ENCODE measurements around the gene SUMF1.

DNA sequence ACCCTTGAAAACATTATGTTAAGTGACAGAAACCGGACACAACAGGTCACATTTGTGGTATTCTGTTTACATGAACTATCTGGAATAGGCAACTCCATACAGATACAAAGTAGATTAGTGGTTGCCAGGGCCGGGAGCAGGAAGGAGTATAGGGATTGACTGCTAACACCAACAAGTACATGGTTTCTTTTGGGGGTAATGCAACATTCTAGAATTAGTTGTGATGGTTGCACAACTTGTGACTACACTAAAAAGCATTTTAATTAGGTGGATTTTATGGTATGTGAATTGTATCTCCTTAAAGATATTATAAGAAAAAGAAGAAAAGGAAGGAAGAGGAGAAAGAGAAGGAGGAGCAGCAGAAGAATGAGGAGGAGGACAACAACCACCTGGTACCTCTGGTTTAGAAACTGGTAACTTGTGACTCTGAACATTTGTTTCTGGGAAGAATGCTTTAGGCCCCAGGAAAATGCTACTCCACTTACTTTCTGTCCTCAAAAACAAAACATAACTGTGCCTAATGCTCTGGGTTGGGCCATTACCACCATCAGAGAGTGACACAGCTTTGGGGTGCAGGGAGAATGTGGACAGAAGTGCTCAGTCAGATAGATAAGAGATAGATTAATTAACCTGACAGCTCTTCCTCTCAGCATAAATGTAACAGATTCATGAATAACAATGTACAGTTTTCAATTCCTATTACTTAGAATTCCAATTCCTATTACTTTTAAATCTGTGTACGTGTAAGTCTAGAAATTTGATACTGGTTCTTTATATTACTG is 143.6 kb downstream of the SUMF1 start:
- TF ChIP-seq, protein P1, sequence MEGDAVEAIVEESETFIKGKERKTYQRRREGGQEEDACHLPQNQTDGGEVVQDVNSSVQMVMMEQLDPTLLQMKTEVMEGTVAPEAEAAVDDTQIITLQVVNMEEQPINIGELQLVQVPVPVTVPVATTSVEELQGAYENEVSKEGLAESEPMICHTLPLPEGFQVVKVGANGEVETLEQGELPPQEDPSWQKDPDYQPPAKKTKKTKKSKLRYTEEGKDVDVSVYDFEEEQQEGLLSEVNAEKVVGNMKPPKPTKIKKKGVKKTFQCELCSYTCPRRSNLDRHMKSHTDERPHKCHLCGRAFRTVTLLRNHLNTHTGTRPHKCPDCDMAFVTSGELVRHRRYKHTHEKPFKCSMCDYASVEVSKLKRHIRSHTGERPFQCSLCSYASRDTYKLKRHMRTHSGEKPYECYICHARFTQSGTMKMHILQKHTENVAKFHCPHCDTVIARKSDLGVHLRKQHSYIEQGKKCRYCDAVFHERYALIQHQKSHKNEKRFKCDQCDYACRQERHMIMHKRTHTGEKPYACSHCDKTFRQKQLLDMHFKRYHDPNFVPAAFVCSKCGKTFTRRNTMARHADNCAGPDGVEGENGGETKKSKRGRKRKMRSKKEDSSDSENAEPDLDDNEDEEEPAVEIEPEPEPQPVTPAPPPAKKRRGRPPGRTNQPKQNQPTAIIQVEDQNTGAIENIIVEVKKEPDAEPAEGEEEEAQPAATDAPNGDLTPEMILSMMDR (IDR thresholded peaks at IDR 0.05) = no peak
- no peak for TF ChIP-seq POLR2A (IDR thresholded peaks at IDR 0.05)
